Ovary (tissue), 9 donors: ENCODE results near the gene AKNA. TPM values are rescaled to one million over a fixed set of nuclear protein-coding genes. Genes with fewer than 3 reads are reported as not detected.
"Not testable (repeated sequence)": the region's sequence is repeated elsewhere in the genome, so short reads cannot be mapped to it uniquely, and the experiment has no call there.

Experiments used
- DNase-seq, 5 donors: peaks; one replicate each; pipeline ENCODE4 v3.0.0-alpha.2; 2019 to 2020
- H3K27ac ChIP-seq, 2 donors: fragments of 200-600 bp; one replicate each; pipeline versions ENCODE4 v1.5.1 to v1.8.0; 2019 to 2022
- H3K27me3 ChIP-seq: fragments of 200-600 bp; one replicate; pipeline ENCODE4 v1.8.0; 2022
- H3K36me3 ChIP-seq: fragments of 200-600 bp; sonication (generic); one replicate; pipeline ENCODE4 v1.5.1; 2019
- H3K4me1 ChIP-seq: one replicate; pipeline ENCODE4 v1.8.1; 2013; ENCODE audit warnings: mild to moderate bottlenecking, moderate library complexity; ENCODE audit not compliant: insufficient read depth
- H3K4me3 ChIP-seq: fragments of 200-600 bp; sonication (generic); one replicate; pipeline ENCODE4 v1.5.1; 2017
- H3K9me3 ChIP-seq, 2 donors: fragments of 200-600 bp in 1 of 2; sonication (generic) in 1 of 2; one replicate each; pipeline versions ENCODE4 v1.5.1 to v1.8.1; 2013 to 2019; ENCODE audit warnings: mild to moderate bottlenecking in 1 of 2, moderate library complexity in 1 of 2
- CTCF ChIP-seq, 3 donors: fragments of 450-650 bp in 2 of 3; fragments of 200-600 bp in 1 of 3; IDR thresholded peaks; one replicate each; pipeline versions ENCODE4 v1.5.1 to v1.8.0; 2016 to 2022; ENCODE audit warnings: antibody characterized with exemption in 3 of 3, mild to moderate bottlenecking in 1 of 3
- EP300 ChIP-seq: sonication (generic); formaldehyde crosslinking; IDR thresholded peaks from one replicate; pipeline ENCODE4 v1.6.1; 2017; ENCODE audit warnings: antibody characterized with exemption
- POLR2A ChIP-seq: fragments of 450-650 bp; IDR thresholded peaks from one replicate; pipeline ENCODE4 v1.6.1; 2017; ENCODE audit warnings: antibody characterized with exemption, mild to moderate bottlenecking, moderate library complexity
- WGBS, 3 donors: extraction: QIAGEN DNeasy Blood & Tissue Kit in 1 of 3; methylation state at CpG; one replicate each; pipeline versions ENCODE4 v1.1.5 to v1.1.7; 2013 to 2017; 5-methylcytosine and 5-hydroxymethylcytosine counted together
- intact Hi-C, 4 donors: fragments of 100-400 bp; cut with DNase I; formaldehyde crosslinking; loops; one replicate each; pipeline versions ENCODE4 v1.11.0 to v1.15.1; 2022 to 2023
- polyA plus RNA-seq, 2 donors: library from polyadenylated mRNA; stranded (reverse); fragments of 200-250 nt in 1 of 2; fragments of 350-450 nt in 1 of 2; fragmentation: Illumina TruSeq in 1 of 2; extraction: RNeasy Lipid Tissue Mini Kit (QIAGEN cat#74804) in 1 of 2; gene quantifications; one replicate each; pipeline ENCODE4 v1.2.3, GENCODE V29; 2013 to 2014
- total RNA-seq, 7 donors: library from RNA; depleted of rRNA in 2 of 7; stranded (reverse); fragments of >200 nt in 2 of 7; fragmentation: NEBNext Ultra II Directional in 3 of 7; extraction: Animal tissue kit (Norgen Biotek cat#: 25700) in 3 of 7; gene quantifications; one replicate each; pipeline versions ENCODE4 v1.1.0 to v1.2.4, GENCODE V29; 2016 to 2023
- donor health status: DM: no; HTN: no; CAD: no; lungs with moderate emphysema.
- donor health status: DM: no; HTN: no; CAD: no.
- donor health status: Bipolar disorder and iron deficiency.
- donor health status: DM: yes; HTN: yes; CAD: no.
- donor health status: DM: no; HTN: no; CAD: no.
- donor health status: DM: yes; HTN: yes; CAD: no.

The AKNA gene
- total and polyA plus RNA-seq, 9 donors, result 12.9 to 123 (median 36.4) TPM

DNA sequence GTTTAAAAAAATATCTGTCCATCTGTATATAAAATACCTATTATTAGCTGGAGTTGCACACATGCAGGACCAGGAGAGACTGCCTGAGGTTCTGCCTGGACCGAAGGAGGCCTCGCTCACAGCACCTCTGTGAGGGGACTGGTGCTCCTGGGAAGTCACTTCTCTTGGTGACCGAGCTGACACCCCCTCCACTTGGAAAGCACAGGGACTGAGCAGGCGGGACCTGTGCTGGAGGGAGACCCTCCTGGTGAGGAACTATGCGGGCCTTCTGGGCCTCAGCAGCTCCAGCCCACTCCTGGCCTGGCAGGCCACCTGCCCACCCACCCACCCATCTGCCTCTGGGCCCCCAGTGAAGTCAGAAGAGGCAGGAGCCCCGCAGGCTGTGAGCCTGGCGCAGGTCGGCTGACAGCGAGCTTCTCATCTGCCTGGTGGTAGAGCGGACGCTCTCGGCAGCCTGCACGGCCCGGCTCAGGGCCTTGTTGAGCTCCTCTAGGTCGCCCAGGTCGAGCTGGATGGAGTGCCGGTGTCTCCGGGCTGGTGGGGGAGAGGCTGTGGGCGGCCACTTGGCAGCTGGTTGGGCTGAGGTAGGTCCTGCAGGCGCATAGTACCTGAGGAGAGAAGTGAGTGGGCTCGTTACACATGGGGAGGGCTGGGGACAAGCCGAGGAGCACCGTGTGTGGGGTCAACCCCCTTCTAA lies 50.9 kb downstream of the AKNA start:
- intact Hi-C loops, result loop anchor here in 1 of 4 donors (5.0 kb wide), 1 partner anchor 50 kb away; the partner anchor contains the start of gene AKNA
- TF ChIP-seq EP300, result no peak
- no peak for TF ChIP-seq POLR2A
- no peak for TF ChIP-seq CTCF (IDR thresholded peaks at IDR 0.05)

GRCh38 chr9:114336157-114336556 lies 51.6 kb downstream of the AKNA start:
- no peaks in the 10 kb centered on the region for H3K4me1 ChIP-seq
- TF ChIP-seq EP300, result no peak
- TF ChIP-seq CTCF (IDR thresholded peaks at IDR 0.05), result no peak
- TF ChIP-seq POLR2A, result no peak
- H3K27ac ChIP-seq, result no peak overlapping the region
- no peaks in the 10 kb centered on the region for H3K9me3 ChIP-seq
- no peaks in the 10 kb centered on the region for H3K27me3 ChIP-seq
- no peaks in the 10 kb centered on the region for H3K36me3 ChIP-seq
- WGBS, 3 donors, result 66 to 77% (median 72%) methylated on average over 10 of the region's 10 CpGs
- DNase-seq, result no peak
- intact Hi-C loops, result loop anchor here in 1 of 4 donors (5.0 kb wide), 1 partner anchor 51 kb away; the partner anchor contains the start of gene AKNA
- no peak overlapping the region for H3K4me3 ChIP-seq

More for the DNA sequence above, 50.9 kb downstream of the AKNA start:
- H3K4me1 ChIP-seq, result no peaks in the 10 kb centered on the region
- H3K36me3 ChIP-seq, result no peaks in the 10 kb centered on the region
- H3K27ac ChIP-seq, result no peak overlapping the region
- WGBS, 3 donors, result 77 to 89% (median 81%) methylated on average over 23 of the region's 23 CpGs
- no peaks in the 10 kb centered on the region for H3K9me3 ChIP-seq
- H3K4me3 ChIP-seq, result no peak overlapping the region
- no peak for DNase-seq
- H3K27me3 ChIP-seq, result no peaks in the 10 kb centered on the region

GRCh38 chr9:114335745-114336144 lies 52.0 kb downstream of the AKNA start:
- intact Hi-C loops, result loop anchor here in 1 of 4 donors (5.0 kb wide), 1 partner anchor 52 kb away; the partner anchor contains the start of gene AKNA
- Histone ChIP-seq H3K27ac (no peak overlapping the region), H3K4me1 (no peaks in the 10 kb centered on the region), H3K9me3 (no peaks in the 10 kb centered on the region), H3K4me3 (no peak overlapping the region), H3K27me3 (no peaks in the 10 kb centered on the region), H3K36me3 (no peaks in the 10 kb centered on the region)
- TF ChIP-seq CTCF (IDR thresholded peaks at IDR 0.05) (no peak), POLR2A (no peak), EP300 (no peak)
- 51 to 63% (median 54%) methylated on average over 2 of the region's 2 CpGs for WGBS, 3 donors
- no peak for DNase-seq

GRCh38 chr9:114334490-114334889 lies 53.3 kb downstream of the AKNA start:
- intact Hi-C loops, result no loop called here
- H3K27me3 ChIP-seq, result no peaks in the 10 kb centered on the region
- H3K36me3 ChIP-seq, result no peaks in the 10 kb centered on the region
- DNase-seq, result no peak
- TF ChIP-seq CTCF (IDR thresholded peaks at IDR 0.05) (no peak), EP300 (no peak), POLR2A (no peak)
- no peaks in the 10 kb centered on the region for H3K9me3 ChIP-seq
- H3K4me1 ChIP-seq, result no peaks in the 10 kb centered on the region
- H3K27ac ChIP-seq, result no peak overlapping the region
- no peak overlapping the region for H3K4me3 ChIP-seq
- 82 to 87% (median 85%) methylated on average over 8 to 9 of the region's 9 CpGs for WGBS, 3 donors

DNA sequence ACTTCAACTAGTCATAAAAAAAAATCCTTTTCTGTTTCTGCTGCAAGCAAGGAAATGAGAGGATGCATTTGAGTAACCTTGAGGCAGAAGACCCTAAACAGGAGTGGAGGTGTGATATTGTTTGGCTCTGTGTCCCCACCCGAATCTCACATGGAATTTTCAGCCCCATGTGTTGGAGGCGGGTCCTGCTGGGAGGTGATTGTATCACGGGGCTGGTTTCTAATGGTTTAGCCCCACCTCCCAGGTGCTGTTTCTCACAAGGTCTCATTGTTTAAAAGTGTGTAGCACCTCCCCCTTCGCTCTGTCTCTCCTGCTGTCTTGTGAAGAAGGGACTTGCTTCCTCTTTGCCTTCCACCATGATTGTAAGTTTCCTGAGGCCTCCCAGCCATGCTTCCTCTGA lies 54.1 kb downstream of the AKNA start:
- intact Hi-C loops, result not testable (repeated sequence)
- 61 to 77% (median 64%) methylated on average over 3 of the region's 4 CpGs for WGBS, 3 donors

GRCh38 chr9:114332474-114333040 lies 55.2 kb downstream of the AKNA start:
- intact Hi-C loops, H3K4me1 ChIP-seq, H3K27ac ChIP-seq, DNase-seq, H3K4me3 ChIP-seq, H3K27me3 ChIP-seq, H3K9me3 ChIP-seq, H3K36me3 ChIP-seq: not testable (repeated sequence)
- 47 to 62% (median 48%) methylated on average over 3 to 4 of the region's 4 CpGs for WGBS, 3 donors

More for the DNA sequence above, 54.1 kb downstream of the AKNA start:
- H3K9me3 ChIP-seq, H3K4me1 ChIP-seq, H3K4me3 ChIP-seq, DNase-seq, H3K36me3 ChIP-seq, H3K27me3 ChIP-seq, H3K27ac ChIP-seq: not testable (repeated sequence)
